ENCODE results near the gene TTC28.
"Not testable (repeated sequence)": the region's sequence is repeated elsewhere in the genome, so short reads cannot be mapped to it uniquely, and the experiment has no call there.

TTC28 gene

DNA sequence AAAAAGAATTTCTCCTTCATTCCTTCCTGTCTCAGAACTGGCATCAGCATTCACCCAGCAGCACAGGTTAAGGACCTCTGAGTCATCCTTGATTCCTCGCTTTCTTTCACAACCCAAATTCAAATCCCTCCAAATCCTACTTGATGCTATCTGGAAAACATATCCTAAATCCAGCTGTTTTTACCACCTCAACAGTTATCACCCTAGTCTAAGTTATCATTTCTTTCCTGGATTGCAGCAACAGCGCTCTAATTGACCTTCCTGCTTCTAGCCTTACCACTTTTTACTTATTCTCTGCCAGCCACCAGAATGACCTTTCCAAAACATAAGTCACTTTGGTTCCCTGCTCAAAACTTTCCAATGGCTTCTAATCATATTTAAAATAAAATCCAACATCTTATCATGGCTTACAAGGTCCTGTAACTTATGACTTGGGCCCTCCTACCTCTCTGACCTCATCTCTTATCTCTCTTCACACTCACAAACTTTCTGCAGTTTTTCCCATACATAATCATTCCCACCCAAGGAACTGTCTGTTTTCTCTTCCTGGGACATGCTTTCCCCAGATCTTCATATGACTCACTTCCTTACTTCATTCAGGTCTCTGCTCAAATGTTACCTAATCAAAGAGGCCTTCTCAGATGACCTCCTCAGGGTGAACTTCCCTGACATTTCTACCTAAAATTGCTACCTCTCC, 119.4 kb downstream of the TTC28 start:
- peak; percentile 19 for DNase-seq (ENCODE audit: low spot score)

DNA sequence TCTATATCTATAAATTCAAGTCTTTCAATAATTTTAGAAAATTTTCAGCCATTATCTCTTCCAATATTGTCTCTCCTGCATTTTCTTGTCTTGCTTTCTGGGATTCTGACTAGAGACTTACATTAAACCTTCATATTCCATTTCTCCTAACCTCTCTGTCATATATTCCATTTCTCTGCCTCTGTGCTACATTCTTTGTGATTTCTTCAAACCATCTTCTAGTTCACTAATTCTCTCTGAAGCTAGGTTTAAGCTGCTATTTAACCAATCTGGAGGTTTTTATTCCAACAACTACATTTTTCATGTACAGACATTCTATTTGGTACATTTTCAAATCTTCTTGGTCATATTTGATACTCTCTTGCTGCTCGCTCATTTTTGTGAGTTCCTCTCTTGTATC, 122.5 kb downstream of the TTC28 start:
- no peak for DNase-seq (ENCODE audit: low spot score)

DNA sequence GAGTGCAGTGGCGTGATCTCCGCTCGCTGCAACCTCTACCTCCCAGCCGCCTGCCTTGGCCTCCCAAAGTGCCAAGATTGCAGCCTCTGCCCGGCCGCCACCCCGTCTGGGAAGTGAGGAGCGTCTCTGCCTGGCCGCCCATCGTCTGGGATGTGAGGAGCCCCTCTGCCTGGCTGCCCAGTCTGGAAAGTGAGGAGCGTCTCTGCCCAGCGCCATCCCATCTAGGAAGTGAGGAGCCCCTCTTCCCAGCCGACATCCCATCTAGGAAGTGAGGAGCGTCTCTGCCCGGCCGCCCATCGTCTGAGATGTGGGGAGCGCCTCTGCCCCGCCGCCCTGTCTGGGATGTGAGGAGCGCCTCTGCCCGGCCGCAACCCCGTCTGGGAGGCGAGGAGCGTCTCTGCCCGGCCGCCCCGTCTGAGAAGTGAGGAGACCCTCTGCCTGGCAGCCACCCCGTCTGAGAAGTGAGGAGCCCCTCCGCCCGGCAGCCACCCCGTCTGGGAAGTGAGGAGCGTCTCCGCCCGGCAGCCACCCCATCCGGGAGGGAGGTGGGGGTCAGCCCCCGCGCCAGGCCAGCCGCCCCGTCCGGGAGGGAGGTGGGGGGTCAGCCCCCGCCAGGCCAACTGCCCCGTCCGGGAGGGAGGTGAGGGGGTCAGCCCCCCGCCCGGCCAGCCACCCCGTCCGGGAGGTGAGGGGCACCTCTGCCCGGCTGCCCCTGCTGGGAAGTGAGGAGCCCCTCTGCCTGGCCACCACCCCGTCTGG, 126.4 kb downstream of the TTC28 start:
- DNase-seq (ENCODE audit: low spot score): not testable (repeated sequence)

DNA sequence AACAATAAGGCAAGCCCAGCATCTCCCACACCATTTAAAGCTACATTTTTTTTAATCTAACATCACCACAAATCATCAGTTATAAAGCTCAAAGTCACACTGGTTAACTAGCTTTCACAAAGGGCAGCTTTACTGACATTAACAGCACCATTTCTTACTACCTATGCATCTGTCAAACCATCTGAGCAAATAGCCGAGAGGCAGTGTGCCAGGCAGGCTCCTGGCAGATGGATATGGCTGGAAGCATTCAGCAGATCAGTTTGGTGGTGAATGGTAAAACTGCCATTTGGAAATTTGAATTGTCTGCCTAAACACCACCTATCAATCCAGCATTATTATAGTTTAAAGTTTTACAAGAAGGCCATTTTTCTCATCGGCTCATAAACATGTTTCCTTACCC, 131.2 kb downstream of the TTC28 start:
- DNase-seq (ENCODE audit: low spot score): no peak

DNA sequence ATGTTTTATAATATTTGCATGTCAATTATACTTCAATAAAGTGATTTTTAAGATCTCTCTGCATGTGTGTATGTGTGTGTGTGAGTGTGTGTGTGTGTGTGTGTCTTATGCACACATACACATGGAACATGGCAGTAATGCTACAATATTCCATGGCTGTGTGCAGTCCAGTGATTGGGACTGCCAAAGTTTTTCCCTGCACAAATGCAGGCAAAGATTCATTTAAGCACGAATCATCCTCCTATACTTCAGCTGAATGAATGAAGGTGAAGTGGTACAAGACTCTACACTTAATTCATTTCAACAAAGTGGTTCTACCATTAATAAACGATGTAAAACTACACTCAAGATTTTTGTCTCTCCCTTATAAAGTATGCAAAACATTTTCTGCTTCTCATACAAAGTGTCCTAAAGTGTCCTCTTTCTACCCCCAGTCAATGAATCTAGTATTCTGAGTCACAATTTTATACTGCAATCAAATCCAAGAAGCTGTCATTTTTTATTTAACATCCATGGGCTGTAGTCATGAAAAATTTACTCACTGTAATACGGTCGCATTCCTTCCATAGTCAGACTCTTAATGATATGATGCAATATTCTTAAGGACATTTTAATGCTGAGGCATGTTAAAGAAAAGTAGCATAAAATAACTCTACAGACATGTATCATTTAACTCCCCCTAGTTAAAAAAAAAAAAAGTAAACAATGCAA, 132.4 kb downstream of the TTC28 start:
- peak; percentile 64 for DNase-seq (ENCODE audit: low spot score)

DNA sequence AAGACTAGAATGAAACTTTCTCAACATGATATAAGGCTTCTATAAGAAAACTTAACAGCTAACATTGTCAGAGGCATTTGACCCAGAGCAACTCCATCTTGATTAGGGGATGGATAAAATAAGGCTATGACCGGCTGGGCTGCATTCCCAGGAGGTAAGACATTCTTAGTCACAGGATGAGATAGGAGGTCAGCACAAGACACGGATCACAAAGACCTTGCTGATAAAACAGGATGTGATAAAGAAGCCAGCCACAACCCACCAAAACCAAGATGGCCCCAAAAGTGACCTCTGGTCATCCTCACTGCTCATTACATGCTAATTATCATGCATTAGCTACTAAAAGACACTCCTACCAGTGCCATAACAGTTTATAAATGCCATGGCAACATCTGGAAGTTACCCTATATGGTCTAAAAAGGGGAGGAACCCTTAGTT, 135.2 kb downstream of the TTC28 start:
- DNase-seq (ENCODE audit: low spot score): no peak

DNA sequence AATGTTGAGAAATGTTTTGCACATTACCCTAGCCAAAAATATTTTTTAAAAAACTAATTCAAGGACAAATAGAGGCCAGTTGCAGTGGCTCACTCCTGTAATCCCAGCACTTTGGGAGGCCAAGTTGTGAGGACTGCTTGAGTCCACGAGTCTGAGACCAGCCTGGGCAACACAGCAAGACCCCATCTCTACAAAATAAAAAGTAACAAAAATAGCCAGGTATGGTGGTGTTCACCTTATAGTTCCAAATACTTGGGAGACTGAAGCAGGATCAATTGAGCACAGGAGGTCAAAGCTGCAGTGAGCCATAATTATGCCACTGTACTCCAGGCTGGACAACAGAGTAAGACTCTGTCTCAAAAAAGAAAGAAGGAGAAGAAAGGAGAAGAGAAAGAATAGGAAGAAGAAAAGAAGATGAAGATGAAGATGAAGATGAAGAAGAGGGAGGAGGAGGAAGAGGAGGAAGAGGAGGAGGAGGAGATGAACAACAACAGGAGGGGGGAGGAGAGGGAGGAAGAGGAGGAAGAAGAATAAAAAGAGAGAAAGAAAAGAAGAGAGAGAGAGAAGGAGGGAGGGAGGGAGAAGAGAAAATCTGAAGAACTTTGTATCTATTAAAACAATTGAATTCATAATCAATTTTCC, 136.5 kb downstream of the TTC28 start:
- no peak for DNase-seq (ENCODE audit: low spot score)

DNA sequence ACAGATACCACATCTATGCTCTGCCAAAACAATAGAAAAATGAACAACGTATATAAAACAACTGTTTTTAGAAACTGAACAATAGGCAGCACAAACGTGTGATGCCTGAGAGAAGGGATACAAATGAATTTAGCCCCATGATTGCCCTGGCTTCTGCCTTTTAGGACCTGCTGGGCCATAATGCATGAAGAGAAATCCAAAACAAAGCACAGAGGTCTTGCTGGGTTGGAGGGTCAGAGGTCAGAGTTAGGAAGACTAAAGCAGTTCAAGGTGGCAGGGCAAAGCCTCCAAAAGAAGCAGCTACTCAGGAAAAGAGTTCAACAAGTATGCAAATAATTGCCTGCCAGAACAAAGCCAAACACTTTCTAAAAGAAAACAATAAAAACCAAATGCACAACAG, 138.5 kb downstream of the TTC28 start:
- no peak for DNase-seq (ENCODE audit: low spot score)

DNA sequence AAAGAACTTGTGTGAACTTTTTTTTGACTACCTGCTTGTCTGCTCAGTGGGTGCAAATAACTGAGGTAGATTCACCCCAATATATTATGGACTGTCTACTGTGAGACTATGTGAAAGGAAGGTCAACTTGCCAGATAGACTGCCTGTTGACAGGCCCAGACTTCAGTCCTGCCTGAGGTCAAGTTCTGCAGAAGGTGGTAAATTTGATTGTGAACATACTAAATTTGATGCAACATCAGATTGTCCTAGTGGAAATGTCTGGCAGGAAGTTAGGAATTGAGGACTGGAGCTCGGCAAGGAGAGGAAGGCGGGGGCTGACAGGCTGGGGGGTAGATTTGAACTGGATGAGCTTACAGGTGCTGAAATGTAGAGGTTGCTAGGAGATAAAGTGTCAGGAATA, 140.7 kb downstream of the TTC28 start:
- no peak for DNase-seq (ENCODE audit: low spot score)

DNA sequence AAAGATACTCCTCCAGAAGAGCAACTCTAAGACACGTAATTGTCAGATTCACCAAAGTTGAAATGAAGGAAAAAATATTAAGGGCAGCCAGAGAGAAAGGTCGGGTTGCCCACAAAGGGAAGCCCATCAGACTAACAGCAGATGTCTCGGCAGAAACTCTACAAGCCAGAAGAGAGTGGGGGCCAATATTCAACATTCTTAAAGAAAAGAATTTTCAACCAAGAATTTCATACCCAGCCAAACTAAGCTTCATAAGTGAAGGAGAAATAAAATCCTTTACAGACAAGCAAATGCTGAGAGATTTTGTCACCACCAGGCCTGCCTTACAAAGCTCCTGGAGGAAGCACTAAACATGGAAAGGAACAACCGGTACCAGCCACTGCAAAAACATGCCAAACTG, 149.1 kb downstream of the TTC28 start:
- not testable (repeated sequence) for DNase-seq (ENCODE audit: low spot score)

DNA sequence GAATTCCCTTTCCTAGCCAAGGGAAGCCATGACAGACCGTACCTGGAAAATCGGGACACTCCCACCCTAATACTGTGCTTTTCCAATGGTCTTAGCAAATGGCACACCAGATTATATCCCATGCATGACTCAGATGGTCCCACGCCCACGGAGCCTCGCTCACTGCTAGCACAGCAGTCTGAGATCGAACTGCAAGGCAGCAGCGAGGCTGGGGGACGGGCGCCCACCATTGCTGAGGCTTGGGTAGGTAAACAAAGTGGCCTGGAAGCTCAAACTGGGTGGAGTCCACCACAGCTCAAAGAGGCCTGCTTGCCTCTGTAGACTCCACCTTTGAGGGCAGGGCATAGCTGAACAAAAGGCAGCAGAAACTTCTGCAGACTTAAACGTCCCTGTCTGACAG, 150.5 kb downstream of the TTC28 start:
- DNase-seq (ENCODE audit: low spot score): not testable (repeated sequence)

DNA sequence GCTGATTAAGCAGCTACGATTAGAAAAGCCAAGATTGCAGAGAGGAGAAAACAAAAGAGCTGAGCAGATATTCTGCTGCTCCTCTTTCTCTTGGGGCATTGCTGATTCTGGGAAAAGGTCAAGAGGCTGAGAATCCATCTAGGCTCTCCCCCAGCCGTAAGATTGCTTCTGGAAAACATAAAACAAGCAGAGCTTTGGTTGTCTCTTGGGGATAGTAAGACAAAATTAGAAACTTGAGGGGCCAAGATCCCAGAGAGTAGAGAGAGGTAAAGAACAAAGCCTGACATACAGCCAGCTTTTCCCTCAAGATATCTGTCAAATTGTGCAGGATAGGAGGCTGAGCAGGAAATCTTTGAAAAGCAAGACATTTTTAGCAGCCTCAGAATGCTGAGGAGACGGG, 158.2 kb downstream of the TTC28 start:
- no peak for DNase-seq (ENCODE audit: low spot score)

DNA sequence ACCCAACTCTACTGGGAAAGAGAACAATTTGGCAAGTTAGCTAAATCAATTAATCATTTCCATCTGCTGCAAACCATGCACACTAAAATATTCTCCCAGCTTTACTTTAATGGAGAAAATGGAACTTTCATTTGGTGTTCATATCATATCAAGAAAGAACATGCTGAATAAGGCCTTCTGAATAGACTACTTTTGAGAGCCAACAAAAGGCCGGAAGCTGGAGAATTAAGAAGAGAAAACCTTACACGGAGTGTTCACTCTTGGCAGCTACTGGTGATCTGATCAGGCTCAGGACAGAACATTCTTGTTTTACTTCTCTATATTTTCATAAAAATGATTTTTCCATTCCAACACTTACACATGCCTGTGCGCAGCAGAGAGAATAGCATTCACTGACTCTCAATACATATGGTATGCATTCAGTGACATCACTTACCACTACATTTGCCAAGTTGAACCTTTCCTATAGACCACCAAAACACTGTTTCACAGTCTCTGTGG, 165.3 kb downstream of the TTC28 start:
- DNase-seq (ENCODE audit: low spot score): no peak

DNA sequence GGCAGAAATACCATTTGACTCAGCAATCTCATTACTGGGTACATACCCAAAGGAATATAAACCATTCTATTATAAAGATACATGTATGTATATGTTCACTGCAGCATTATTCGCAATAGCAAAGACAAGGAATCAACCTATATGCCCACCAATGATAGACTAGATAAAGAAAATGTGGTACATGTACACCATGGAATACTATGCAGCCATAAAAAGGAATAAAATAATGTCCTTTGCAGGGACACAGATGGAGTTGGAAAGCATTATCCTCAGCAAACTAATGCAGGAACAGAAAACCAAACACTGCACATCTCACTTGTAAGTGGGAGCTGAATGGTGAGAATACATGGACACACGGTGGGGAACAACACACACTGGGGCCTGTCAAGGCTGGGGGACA, 167.3 kb downstream of the TTC28 start:
- DNase-seq (ENCODE audit: low spot score): not testable (repeated sequence)

DNA sequence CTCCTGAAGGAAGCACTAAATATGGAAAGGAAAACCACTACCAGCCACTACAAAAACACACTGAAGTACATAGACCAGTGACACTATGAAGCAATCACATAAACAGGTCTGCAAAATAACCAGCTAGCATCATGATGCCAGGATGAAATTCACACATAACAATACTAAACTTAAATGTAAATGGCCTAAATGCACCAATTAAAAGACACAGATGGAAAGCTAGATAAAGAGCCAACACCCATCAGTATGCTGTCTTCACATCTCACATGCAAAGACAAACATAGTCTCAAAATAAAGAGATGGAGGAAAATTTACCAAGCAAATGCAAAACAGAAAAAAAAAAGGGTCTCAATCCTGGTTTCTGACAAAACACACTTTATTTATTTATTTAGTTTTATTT, 171.7 kb downstream of the TTC28 start:
- no peak for DNase-seq (ENCODE audit: low spot score)

DNA sequence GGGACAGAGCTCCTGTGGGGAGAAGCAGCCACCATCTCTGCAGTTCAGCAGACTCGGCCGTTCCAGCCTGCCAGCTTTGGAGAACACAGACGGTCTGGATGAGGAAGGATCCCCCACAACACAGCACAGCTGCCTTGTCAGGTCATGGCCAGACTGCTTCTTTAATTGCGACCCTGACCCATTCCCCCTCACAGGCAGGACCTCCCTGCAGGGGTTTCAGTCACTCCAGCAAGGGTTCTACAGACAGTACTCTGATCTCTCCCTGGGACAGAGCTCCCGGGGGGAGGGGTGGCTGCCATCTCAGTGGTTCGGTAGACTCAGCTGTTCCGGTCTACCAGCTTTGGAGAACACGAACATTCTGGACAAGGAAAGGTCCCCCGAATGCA, 173.5 kb downstream of the TTC28 start:
- no peak for DNase-seq (ENCODE audit: low spot score)

DNA sequence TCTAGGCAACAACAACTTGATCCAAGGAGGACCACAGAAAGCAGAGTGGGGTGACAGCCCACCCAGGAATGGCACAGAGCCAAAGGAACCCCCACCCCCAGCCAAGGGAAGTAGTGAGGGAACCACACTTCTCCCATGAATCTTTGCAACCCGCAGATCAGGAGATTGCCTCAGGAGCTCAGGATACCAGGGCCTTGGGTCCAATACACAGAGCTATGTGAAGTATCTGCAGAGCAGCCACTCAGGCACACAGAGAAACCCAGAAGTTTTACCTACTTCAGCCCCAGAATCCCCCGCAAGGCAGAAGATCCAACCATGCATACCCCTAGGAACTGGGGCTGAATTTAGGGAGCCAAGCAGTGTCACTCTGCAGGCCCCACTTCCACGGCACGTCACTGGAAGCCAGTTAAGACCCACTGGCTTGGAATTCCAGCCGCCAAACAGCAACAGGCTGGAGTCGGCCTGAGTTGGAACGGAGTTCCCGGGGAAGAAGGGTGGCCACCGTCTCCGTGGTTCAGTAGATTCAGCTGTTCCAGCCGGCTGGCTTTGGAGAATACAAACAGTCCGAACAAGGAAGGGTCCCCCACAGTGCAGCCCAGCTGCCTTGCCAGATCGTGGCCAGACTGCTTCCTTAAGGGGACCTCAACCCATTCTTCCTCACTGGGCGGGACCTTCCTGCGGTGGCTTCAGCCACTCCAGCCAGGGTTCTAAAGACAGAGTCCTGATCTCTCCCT, 174.1 kb downstream of the TTC28 start:
- DNase-seq (ENCODE audit: low spot score): no peak

DNA sequence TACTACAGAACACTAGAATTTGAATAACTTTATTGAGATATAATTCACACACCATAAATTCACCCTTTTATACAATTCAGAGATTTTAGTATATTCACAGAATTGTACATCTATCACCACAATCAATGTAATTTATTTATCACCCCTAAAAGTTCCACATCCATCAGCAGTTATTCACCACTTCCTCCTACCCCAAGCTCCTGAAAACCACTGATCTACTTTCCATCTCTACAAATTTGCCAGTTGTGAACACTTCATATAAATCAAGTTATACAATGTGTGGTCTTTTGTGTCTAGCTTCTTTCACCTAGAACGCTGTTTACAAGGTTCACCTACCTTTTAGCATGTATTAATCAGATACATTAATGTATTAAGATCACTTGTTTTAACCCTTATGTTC, 179.6 kb downstream of the TTC28 start:
- no peak for DNase-seq (ENCODE audit: low spot score)

DNA sequence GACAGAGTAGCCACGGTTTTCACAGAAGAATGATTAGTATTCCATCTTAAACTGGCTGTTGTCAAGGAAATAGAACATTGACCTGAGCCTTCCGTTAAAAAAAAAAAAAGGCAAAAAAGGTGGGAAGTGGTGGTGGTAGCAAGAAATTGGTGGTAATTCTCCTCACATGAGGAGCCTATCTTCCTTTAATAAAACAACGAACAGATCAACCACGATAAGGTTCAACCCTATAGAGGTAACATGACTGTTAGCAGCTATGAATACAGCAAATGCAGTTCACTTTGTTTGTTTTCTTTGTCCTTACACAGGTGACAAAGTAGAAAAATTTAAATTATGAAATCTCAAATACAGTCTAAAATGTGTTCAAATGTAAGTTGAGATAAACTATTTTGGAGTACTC, 181.6 kb downstream of the TTC28 start:
- no peak for DNase-seq (ENCODE audit: low spot score)

DNA sequence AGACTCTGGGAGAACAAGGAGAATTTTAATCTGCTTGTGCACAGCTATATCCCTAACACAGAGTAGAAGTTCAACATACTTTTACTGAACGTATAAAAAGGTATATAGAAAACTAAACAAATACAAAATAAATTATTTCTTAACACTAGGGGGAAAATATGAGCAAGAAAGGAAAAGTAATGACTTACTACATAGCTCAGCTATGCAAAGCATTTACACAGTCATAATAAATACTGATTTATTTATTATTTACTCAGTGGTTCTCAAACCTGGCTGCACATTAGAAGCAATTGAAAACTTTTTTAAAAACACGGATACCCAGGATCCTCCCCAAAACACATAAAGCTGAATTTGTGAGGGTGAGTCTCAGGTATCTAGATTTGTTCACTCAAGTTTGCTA, 182.5 kb downstream of the TTC28 start:
- peak; percentile 7 for DNase-seq (ENCODE audit: low spot score)

DNA sequence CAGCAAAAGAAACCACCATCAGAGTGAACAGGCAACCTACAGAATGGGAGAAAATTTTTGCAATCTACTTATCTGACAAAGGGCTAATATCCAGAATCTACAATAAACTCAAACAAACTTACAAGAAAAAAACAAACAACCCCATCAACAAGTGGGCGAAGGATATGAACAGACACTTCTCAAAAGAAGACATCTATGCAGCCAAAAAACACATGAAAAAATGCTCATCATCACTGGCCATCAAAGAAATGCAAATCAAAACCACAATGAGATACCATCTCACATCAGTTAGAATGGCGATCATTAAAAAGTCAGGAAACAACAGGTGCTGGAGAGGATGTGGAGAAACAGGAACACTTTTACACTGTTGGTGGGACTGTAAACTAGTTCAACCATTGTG, 188.4 kb downstream of the TTC28 start:
- DNase-seq (ENCODE audit: low spot score): not testable (repeated sequence)

DNA sequence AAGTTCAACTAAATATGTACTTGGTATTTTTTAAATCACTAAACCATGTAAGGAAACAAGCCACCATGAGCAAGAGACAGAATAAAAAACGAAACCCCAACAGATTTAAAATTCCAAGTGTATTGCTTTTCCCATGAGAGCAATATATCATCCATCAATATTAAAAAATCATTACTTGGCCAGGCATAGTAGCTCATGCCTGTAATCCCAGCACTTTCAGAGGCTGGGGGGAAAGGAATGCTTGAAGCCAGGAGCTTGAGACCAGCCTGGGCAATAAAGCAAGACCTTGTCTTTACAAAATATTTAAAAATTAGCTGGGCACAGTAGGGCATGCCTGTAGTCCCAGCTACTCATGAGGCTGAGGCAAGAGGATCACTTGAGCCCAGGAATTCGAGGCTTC, 190.8 kb downstream of the TTC28 start:
- no peak for DNase-seq (ENCODE audit: low spot score)

All from AG08396 (cell line).